ENCODE data around the gene SLC27A1. TPM values are rescaled to one million over a fixed set of nuclear protein-coding genes. Genes with fewer than 3 reads are reported as not detected.

Gene SLC27A1
- total RNA-seq, 1 donor from 2014 or later, result 25.1 TPM

DNA sequence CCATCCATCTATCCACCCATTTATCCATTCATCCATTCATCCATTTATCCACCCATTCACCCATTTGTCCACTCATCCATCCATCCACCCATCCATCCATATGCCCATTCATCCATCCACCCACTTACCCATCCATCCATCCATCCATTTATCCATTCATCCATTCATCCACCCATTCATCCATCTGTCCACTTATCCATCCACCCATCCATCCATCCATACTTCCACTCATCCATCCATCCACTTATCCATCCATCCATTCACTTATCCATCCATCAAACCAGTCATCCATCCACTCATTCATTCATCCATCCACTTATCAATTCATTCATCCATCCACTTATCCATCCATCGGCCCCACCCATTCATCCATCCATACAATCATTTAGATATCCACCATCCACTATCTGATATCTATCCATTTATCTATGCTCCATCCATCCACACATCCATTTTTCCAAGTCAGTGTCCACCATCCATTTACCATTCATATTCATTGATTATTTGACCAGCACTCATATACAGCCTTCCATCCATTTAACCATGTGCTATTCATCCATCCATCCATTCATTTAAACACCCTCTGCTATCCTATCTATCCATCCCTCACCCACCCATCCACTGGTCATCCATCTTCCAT is 24.7 kb upstream of the SLC27A1 start:
- DNase-seq (ENCODE audit: low spot score in 2 of 2, unreplicated experiment in 2 of 2), result no peak
- TF ChIP-seq, protein P1, sequence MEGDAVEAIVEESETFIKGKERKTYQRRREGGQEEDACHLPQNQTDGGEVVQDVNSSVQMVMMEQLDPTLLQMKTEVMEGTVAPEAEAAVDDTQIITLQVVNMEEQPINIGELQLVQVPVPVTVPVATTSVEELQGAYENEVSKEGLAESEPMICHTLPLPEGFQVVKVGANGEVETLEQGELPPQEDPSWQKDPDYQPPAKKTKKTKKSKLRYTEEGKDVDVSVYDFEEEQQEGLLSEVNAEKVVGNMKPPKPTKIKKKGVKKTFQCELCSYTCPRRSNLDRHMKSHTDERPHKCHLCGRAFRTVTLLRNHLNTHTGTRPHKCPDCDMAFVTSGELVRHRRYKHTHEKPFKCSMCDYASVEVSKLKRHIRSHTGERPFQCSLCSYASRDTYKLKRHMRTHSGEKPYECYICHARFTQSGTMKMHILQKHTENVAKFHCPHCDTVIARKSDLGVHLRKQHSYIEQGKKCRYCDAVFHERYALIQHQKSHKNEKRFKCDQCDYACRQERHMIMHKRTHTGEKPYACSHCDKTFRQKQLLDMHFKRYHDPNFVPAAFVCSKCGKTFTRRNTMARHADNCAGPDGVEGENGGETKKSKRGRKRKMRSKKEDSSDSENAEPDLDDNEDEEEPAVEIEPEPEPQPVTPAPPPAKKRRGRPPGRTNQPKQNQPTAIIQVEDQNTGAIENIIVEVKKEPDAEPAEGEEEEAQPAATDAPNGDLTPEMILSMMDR (IDR thresholded peaks at IDR 0.05; ENCODE audit: unreplicated experiment), result no peak
- no peaks in the 10 kb centered on the region for H3K9me3 Mint-ChIP-seq
- H3K4me1 Mint-ChIP-seq, result peaks cover 10% of the 10 kb centered on the region
- H3K4me3 Mint-ChIP-seq, result no peak overlapping the region
- no peak overlapping the region for H3K27ac Mint-ChIP-seq
- peaks cover 14% of the 10 kb centered on the region for H3K27me3 Mint-ChIP-seq (ENCODE audit: low read depth)
- no peaks in the 10 kb centered on the region for H3K36me3 Mint-ChIP-seq

DNA sequence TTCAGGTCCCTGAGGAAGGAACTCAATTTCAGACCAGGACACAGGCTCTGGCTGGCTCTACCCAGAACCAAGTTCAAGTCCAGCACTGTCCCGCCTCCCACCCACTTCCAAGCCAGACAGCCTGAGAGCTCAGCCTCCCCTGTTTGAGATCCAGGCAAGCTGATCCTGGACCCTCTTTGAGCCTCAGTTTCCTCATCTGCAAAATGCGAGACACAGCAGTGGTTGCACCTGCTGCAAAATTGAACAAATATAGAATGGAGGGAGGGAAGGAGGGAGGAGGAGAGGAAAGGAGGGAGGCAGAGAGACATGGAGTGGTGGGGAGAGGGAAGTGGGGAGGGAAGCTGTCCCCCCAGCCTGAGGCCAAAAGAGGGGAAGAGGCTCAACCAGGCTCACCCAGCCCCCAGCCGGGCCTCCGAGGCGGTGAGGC is 22.6 kb upstream of the SLC27A1 start:
- no peaks in the 10 kb centered on the region for H3K36me3 Mint-ChIP-seq
- no peak overlapping the region for H3K27ac Mint-ChIP-seq
- peaks cover 14% of the 10 kb centered on the region for H3K27me3 Mint-ChIP-seq (ENCODE audit: low read depth)
- no peak for DNase-seq (ENCODE audit: low spot score in 2 of 2, unreplicated experiment in 2 of 2)
- H3K4me3 Mint-ChIP-seq, result peak overlapping the region; percentile 62
- peaks cover 4% of the 10 kb centered on the region for H3K4me1 Mint-ChIP-seq
- H3K9me3 Mint-ChIP-seq, result no peaks in the 10 kb centered on the region
- TF ChIP-seq, protein P1 (IDR thresholded peaks at IDR 0.05; ENCODE audit: unreplicated experiment), result no peak

DNA sequence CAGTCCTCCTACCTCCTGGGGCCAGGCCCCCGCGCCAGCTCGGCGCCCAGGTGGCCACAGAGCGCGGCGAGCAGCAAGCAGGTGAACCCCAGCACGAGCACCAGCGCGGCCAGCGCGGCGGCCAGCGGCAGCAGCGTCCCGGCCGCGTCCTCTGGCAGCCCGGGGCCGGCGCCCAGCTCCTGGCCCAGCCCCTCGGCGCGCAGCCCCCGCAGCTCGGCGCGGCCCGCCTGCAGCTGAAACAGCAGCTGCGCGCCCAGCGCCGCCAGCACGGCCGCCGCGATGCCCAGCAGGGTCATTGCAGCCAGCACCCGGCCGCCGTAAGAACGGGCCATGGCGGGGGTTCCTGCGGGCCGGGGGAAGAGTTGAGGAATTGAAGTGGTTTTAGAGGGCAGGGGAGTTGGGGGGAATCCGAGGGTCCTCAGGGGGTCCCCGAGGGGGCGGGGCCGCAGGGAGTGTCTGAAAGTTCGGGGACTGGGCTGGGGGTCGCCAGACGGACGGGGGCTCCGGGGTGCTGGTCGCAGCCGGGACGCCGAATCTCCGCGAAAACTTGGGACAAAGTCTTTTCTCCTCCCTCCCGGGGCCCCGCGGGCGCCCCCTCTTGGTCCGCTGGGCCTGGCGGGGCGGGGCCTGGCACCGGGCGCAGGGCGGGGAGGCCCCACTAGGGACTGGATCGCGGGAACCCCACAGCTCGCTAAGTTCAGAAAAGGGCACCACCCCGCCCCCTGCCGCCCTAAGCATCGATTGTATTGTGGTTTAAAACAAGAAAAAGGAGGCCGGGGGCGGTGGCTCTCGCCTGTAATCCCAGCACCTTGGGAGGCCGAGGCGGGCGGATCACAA is 22.0 kb upstream of the SLC27A1 start, which contains the start of gene TMEM221:
Gene TMEM221, minus strand, starts transcription at position 538 of the 837 bp plus-strand sequence. Its CDS starts 206 bp downstream, at position 332.
- H3K9me3 Mint-ChIP-seq, result no peaks in the 10 kb centered on the region
- H3K27ac Mint-ChIP-seq, result no peak within 1 kb of the TSS
- TF ChIP-seq, protein P1 (IDR thresholded peaks at IDR 0.05; ENCODE audit: unreplicated experiment), result peak; percentile 42
- peak within 1 kb of the TSS; percentile 74 for H3K4me3 Mint-ChIP-seq
- H3K36me3 Mint-ChIP-seq, result no peaks in the 10 kb centered on the region
- DNase-seq (ENCODE audit: low spot score in 2 of 2, unreplicated experiment in 2 of 2), result peak; percentile 36 to 71
- peaks cover 15% of the 10 kb centered on the region for H3K27me3 Mint-ChIP-seq (ENCODE audit: low read depth)
- peaks cover 4% of the 10 kb centered on the region for H3K4me1 Mint-ChIP-seq

DNA sequence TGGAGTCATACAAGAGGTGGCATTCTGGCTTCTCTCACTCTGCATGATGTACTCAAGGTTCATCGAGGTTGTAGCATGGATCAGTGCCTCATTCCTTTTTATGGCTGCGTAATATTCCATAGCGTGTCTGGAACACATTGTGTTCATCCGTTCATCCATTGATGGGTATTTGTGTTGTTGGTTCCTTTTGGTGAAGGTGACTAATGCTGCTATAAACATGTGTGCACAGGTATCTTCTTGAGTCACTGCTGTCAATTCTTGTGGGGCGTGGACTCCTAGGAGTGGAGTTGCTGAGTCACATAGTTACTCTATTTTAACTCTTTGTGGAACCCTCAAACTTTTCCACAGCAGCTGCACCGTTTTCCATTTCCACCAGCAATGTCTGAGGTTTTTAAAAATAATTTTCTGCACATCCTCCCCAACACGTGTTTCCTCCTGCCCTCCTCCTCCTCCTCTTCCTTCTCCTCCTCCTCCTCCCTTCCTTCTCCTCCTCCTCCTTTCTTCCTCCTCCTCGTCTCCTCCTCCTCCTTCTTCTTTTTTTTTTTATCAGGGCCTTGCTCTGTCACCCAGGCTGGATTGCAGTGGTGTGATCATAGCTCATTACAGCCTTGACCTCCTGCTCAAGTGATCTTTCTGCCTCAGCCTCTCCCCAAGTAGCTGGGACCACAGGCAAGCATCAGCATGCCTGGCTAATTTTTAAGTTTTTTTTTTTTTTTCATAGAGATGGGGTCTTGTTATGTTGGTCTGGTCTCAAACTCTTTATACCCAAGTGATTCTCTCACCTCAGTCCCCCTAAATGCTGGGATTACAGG is 19.9 kb upstream of the SLC27A1 start:
- no peak overlapping the region for H3K27ac Mint-ChIP-seq
- H3K4me1 Mint-ChIP-seq, result peaks cover 12% of the 10 kb centered on the region
- peak overlapping the region; percentile 50 for H3K4me3 Mint-ChIP-seq
- TF ChIP-seq, protein P1 (IDR thresholded peaks at IDR 0.05; ENCODE audit: unreplicated experiment), result no peak
- H3K9me3 Mint-ChIP-seq, result no peaks in the 10 kb centered on the region
- no peaks in the 10 kb centered on the region for H3K36me3 Mint-ChIP-seq
- no peak for DNase-seq (ENCODE audit: low spot score in 2 of 2, unreplicated experiment in 2 of 2)
- peaks cover 33% of the 10 kb centered on the region for H3K27me3 Mint-ChIP-seq (ENCODE audit: low read depth)

DNA sequence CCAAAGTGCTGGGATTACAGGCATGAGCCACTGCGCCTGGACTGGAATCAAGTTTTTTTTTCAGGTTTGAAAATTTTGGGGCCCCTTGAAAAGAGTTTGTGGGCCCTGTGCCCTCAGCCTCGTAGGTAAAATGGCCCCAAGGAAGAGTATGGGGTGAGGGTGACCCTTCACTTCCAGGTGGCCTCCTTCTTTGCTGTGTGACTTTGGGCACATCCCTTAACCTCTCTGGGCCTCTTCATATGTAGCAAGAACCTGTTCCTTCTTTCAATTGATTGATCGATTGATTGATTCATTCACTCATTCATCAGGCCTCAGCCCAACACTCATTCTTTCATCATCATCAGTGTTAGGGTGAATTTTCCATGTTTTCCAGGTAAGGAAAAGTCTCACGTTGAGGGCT is 18.5 kb upstream of the SLC27A1 start:
- Mint-ChIP-seq H3K4me1 (peaks cover 12% of the 10 kb centered on the region), H3K27ac (no peak overlapping the region), H3K27me3 (ENCODE audit: low read depth) (peaks cover 46% of the 10 kb centered on the region), H3K36me3 (no peaks in the 10 kb centered on the region), H3K9me3 (no peaks in the 10 kb centered on the region), H3K4me3 (no peak overlapping the region)
- TF ChIP-seq, protein P1 (IDR thresholded peaks at IDR 0.05; ENCODE audit: unreplicated experiment), result no peak
- no peak for DNase-seq (ENCODE audit: low spot score in 2 of 2, unreplicated experiment in 2 of 2)

Data from mesothelial cell of epicardium (in vitro differentiated cells).